CD4-positive, alpha-beta T cell treated with Interferon alpha-2 for 1 hour (primary cell): ENCODE data around the gene RBM23.

Experiments
- DNase-seq, 2 donors: peaks; one replicate each; pipeline ENCODE4 v3.0.0-alpha.2; 2020 to 2022

RBM23 gene

DNA sequence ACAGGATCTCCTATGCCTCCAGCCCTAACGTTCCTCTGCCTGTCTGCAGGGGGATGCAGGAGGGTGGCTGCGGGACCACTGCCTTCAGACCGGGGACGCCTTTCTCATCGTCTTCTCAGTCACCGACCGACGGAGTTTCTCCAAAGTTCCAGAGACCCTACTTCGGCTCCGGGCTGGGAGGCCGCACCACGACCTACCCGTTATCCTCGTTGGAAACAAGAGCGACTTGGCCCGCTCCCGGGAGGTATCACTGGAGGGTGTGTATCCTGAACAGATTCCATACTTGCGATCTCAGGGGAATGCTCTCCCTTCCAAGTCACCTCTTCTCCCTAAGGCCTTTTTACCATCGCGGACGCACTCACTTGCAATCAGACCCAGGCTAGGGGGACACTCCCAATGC is 33.0 kb downstream of the RBM23 start:
- DNase-seq = no peak

DNA sequence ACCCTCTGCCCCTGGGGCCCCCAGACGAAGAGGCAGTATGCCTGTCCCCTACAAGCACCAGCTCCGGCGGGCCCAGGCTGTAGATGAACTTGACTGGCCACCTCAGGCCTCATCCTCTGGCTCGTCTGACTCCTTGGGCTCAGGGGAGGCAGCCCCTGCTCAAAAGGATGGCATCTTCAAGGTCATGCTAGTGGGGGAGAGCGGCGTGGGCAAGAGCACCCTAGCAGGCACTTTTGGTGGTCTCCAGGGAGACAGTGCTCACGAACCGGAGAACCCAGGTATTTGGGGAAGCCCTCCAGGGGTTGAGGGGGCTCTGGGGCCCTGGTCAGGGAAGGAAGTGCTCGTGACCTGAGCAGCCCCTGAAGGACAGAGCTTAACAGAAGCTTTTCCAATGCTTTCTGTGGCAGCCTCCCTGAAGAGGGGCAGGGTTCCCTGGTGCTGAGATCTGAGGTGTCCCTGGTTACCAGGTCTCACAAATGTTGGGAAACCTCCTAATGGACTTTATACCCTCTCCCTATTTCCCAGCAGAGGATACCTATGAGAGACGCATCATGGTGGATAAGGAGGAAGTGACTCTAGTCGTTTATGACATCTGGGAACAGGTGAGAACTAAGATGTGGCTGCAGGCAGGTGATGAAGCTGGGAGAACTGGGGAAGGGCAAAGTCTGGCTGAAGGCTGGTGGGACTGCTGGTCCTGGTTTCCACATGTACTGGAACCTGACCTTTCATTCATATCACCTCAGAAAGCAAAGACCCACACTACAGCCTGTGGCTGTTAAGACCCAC is 34.0 kb downstream of the RBM23 start:
- no peak for DNase-seq

DNA sequence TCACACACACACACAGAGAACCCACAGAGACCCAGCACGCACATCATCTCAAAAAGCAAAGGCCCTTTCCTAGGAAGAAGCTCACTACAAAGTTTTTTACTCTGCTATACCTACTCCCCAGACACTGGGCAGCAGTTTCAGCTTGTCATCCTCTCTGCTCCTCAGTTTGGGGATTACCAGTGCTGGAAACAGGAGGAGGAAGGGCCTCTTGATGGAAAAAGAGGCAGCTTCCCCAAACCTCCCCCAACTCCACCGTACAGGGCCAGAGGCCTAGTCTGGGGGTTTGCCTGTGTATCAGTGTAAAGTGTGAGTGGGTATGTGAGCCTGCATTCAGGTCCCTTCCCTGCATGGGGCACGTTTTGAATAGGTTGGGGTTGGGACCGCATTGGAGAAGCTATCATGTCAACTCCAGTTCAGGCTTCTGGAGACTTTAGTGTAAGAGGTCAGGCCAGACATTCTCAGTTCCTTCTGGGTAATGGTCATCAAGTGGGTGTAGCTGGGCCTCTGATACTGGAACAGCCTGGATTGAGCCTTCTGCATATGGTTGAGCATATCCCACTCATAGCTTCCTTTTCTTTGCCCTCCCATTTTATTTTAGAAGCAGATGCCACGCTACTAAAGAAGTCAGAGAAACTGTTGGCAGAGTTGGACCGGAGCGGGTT is 34.7 kb downstream of the RBM23 start:
- no peak for DNase-seq

DNA sequence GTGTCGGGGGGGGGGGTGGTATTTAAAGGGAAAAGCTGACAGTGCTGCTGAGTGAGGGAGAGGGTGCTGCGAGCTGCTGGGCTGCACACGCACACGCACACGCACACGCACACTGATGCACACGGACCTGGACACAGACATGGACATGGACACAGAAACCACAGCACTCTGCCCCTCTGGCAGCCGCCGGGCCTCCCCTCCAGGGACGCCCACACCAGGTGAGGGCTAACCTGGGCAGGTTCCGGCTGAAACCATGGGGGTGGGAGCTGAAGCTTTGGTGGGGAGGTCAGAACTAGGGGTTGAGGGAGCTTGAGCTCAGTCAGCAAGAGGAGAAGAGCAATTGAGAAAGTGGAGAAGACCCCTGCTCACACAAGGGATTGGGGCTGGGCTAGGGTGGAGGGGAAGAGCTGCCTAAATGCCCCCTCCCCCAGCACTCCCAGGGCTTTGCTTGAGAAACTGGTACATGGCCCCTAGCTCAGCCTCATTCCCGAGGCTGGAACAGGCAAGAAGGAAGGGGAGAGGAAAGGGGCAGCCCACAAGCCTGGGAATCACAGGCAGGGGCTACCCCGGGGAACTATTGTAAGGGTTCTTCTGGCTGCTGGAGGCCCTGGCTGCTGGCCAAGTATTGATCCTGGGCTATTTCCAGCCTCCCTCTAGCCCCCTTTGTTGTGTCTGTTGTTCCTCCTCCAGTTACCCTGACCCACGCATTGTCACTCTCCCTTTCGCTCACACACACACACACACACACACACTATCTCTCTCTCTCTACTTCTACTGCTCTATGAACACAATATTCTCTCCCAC is 35.6 kb downstream of the RBM23 start, which contains the start of gene REM2:
Gene REM2, plus strand, starts transcription at position 50 of the 804 bp plus-strand sequence. Its CDS starts 66 bp downstream, at position 116.
- no peak for DNase-seq

DNA sequence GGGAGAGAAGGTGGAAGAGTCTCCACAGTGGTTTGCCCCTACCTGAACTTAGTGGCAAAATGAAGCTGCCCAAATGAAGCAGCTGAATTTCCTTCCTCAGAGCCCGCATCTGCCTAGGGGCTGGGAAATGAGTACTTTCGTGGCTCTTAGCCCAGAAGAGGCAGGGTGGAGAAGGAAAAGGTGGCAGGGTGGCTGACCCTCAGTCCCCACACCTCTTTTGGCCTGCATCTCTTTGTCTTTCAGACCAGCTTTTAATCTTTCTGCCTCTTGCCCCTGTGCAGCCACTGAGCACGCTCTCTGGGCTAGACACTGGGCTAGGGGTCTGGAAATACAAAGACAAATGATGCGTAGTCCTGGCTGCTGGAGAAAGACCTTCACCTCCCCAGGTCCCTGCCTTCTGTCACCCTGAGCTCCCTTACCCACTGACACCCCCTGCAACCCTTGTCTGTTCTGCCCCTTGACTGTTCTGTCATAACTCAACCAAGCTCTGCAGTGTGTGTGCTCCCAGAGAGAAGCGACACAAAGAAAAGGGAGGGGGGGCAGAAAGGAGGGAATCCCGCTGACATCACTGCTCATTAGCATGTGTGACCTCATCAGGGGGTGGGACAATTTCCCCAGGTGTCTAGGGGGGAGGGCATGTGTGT is 36.3 kb downstream of the RBM23 start:
- peak; percentile 58 to 61 for DNase-seq

DNA sequence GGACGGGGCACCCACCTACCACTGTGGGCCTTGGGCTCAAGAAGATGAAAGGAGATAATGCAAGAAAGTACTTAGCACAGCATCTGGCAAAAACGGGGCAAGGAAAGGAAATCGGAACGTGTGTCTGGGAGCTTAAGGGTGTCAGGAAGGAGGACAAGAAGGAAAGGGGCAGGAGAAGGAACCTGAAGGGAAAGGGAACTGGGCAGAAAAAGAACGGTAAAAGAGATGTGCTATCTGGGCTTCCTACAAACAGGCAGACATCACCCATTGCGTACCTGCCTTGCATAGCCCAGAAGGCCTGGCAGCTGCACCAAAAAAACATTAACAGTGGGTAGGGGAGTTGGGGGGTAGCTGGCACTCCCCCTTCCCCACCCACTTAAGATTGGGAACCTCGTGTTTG is 36.9 kb downstream of the RBM23 start:
- no peak for DNase-seq

DNA sequence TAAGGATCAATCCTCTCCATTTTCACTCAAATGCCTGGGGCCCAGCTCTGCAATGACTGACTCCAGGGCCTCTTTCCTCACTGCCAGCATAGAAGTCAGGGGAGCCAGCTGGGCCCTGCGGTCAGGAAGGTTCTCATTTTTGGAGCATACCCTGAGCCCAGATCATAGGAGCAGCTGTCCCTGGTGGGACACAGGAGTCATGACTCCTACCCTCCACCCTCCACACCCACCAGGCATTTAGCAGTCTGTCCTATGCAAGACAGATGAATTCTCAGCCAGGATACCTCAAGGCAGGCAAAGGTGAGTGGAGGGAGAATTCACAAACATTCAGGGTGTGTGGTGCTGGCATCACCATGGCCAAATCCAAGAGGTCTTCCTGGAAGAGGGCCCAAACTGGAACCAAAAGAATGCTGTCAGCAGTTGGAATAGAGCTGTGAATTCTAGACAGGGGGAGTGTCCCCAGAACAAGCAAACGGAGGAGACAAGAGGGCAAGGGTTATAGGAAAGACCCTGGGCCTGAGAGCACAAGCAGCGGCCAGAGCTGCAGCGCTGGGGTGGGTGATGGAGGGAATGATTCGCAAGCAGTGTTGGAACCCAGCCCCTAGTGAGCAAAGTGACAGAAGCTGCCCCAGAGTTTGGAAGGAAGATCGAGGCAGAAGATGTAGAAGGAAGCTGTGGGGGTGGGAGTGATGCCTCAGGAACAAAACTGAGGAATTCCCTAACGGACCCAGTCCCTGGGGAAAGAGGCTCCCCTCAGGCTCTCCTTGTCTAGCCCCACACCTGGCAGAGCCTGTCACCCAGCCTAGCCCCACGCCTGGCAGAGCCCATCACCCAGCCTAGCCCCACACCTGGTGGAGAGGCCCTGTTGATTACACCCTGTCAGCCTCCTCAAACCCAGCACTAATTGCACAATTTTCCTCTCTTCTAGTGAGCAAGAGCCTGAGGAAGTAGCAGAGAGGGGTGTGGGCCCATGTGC is 40.4 kb downstream of the RBM23 start:
- DNase-seq = no peak

DNA sequence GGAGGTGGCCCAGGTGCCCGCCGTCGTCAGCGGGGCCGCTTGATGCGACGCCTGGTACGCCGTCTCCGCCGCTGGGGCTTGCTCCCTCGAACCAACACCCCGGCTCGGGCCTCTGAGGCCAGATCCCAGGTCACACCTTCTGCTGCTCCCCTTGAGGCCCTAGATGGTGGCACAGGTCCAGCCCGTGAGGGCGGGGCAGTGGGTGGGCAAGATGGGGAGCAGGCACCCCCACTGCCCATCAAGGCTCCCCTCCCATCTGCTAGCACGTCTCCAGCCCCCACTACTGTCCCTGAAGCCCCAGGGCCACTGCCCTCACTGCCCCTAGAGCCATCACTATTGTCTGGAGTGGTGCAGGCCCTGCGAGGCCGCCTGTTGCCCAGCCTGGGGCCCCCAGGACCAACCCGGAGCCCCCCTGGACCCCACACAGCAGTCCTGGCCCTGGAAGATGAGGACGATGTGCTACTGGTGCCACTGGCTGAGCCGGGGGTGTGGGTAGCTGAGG is 41.9 kb downstream of the RBM23 start:
- no peak for DNase-seq

DNA sequence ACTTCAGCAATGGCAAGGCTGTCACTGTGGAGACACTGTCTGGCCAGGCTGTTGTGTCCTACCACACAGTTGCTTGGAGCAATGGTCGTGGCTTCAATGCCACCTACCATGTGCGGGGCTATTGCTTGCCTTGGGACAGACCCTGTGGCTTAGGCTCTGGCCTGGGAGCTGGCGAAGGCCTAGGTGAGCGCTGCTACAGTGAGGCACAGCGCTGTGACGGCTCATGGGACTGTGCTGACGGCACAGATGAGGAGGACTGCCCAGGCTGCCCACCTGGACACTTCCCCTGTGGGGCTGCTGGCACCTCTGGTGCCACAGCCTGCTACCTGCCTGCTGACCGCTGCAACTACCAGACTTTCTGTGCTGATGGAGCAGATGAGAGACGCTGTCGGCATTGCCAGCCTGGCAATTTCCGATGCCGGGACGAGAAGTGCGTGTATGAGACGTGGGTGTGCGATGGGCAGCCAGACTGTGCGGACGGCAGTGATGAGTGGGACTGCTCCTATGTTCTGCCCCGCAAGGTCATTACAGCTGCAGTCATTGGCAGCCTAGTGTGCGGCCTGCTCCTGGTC is 43.1 kb downstream of the RBM23 start:
- no peak for DNase-seq

DNA sequence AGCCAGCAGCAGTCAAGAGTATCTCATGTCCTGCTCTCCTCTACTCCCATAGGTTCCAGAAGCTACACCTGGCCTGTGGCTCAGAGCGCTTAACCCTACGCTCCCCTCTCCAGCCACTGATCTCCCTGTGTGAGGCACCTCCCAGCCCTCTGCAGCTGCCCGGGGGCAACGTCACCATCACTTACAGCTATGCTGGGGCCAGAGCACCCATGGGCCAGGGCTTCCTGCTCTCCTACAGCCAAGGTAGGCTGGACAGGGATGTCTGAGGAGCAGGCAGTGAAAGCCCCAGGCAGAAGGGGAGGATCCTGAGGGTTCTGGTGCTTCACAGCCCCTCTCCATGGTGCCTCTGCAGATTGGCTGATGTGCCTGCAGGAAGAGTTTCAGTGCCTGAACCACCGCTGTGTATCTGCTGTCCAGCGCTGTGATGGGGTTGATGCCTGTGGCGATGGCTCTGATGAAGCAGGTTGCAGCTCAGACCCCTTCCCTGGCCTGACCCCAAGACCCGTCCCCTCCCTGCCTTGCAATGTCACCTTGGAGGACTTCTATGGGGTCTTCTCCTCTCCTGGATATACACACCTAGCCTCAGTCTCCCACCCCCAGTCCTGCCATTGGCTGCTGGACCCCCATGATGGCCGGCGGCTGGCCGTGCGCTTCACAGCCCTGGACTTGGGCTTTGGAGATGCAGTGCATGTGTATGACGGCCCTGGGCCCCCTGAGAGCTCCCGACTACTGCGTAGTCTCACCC is 43.8 kb downstream of the RBM23 start:
- no peak for DNase-seq

DNA sequence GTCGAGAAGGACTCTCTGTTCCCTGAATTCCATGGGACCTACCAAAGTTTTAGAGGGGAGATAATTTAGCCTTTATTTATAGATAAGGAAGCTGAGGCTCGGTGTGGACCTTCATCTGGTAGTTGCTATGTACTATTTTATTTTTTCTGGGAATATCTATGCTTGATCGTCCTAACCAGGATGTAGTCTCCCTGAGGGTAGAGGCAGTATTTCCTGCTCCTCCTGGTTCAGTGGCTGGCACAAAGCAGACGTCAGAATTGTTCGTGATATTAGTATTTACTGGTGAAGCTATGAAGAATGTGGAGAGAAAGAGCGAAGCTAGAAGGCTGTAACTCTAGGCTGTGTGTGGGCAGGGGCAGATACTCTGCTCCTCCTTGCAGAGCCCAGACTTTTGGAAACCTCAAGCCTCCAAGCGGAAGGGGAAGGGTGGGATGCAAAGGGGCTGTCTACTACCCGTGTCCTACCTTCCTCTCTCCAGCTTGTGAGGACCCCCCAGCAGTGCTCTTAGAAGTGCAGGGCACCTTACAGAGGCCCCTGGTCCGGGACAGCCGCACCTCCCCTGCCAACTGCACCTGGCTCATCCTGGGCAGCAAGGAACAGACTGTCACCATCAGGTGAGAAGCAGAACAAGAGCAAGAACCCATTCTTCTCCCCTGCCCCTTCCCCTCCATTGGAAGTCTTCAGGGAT is 46.0 kb downstream of the RBM23 start:
- DNase-seq = no peak

DNA sequence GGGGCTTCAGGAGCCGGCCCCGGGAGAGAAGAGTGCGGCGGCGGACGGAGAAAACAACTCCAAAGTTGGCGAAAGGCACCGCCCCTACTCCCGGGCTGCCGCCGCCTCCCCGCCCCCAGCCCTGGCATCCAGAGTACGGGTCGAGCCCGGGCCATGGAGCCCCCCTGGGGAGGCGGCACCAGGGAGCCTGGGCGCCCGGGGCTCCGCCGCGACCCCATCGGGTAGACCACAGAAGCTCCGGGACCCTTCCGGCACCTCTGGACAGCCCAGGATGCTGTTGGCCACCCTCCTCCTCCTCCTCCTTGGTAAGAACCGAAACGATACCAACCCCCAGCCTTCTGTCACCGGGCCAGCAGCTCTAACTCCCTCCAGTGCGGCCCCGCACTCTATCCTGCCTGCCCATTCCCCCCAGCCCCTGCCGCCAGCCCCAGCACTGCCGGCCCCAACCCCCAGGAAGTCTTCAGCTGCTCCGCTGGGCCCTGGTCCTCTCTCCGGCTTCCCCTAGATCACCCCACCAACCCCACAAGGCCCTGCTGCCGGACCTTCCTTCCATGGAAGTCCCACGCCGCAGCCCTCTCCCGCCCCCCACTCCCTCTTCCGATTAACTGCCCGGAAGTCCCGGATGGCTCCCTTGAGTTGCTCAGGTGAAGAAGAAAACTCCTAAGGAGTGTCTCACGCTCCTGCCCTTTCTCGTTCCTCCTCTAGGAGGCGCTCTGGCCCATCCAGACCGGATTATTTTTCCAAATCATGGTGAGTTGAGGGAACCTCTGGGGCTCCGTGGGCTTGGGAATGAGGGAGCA is 46.7 kb downstream of the RBM23 start:
- peak; percentile 66 to 82 for DNase-seq

DNA sequence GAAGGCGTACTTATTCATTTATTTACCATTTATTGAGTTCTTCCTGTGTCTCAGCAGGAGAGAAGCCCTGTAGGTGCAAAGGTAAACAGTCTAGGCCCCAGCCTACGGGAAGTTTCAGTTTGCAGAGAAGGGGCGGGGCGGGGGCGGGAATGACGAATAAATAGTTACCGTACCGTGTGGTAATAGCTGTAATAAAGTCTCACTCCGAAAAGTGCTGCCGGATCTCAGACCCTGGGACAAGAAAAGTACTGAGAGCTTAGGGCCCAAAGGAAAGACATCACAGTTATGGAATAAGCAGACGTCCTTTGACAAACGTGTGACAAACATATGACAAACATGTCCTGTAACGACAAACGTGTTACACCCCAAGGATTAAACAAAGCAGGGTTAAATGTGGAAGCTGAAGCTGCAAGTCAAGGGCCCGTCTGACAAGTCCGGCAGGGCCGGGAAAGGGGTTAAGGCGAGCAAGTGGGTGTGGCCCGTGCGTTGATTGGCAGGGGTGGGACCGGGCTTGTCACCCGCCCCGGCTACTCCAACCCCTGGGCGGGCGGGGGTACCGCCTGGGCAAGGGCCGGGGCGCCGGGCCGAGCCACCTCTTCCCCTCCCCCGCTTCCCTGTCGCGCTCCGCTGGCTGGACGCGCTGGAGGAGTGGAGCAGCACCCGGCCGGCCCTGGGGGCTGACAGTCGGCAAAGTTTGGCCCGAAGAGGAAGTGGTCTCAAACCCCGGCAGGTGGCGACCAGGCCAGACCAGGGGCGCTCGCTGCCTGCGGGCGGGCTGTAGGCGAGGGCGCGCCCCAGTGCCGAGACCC is 47.5 kb downstream of the RBM23 start, which contains the start of gene LRP10:
Gene LRP10, plus strand, starts transcription at position 517 of the 809 bp plus-strand sequence. CDS start 564 bp downstream, outside the sequence.
- peak; percentile 85 to 89 for DNase-seq

DNA sequence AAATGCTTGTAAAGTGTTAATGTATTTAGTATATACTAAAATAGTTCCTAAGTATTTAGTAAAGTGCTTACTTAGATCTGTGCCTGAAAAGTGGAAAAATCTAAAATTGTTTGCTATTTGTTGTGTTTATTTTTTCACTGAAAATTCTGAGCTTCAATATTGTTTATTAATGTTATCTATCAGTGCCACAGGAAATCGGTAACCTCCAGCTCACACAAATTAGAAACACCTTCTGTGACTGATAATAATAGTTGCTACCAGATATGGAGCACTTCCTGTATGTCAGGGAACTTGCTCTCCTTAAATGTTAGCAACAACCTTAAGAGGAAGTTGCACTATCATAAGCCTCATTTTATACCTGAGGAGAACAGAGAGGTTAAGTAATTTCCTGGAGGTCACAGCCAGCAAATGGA is 48.1 kb downstream of the RBM23 start:
- no peak for DNase-seq

DNA sequence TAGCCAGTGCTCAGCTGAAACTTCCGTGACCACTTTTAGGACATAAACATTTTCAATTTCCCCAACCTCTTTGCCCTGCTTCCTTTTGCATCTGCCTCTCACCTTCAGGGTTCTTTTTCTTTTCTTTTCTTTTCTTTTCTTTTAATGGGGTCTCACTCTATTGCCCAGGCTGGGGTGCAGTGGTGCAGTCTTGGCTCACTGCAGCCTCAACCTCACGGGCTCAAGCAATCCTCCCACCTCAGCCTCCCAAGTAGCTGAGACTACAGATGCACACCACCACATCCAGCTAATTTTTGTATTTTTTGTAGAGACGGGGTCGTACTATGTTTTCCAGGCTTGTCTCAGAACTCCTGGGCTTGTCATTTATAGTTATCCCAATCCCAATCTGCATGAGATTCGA is 52.1 kb downstream of the RBM23 start:
- DNase-seq = no peak

DNA sequence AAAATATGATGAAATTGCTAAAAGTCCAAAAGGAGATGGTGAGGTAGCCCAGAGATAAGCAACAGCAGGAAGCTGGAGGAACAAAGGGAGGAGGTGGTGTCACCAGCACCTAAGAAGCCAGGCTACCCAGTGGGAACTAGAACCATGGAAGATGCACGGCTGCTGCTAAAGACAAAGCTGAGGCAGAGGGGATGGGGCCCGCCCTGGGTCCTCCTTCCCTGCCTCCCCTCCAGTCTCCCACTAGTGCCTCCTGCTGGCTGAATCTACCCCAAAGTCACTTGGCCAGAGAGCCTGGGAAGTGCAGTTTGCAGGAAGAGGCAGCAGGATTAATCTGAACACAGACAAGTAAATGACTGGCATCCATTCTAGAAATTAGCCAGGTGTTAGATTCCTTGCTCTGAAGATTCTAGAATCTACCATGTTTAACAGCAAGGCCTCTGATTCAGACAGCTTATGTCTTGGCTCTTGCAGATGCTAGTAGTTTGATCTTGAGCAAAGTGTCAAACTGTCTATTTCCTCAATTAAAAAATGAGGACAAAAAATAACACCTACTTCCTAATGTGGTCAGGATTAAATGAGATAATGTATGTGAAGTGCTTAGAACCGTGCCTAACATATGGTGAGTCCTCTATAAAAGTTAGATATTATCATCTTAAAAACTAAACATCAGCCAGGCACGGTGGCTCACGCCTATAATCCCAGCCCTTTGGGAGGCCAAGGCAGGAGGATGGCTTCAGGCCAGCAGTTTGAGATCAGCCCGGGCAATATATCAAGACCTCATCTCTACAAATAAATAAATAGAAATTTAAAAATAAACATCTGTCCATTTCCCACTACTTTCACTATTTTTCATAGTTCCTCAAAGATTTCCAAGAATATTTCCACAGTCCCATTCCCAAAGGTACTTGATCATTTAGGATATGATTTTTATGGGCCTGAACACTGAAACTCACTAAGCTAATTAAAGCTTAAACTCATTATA is 53.2 kb downstream of the RBM23 start:
- no peak for DNase-seq

DNA sequence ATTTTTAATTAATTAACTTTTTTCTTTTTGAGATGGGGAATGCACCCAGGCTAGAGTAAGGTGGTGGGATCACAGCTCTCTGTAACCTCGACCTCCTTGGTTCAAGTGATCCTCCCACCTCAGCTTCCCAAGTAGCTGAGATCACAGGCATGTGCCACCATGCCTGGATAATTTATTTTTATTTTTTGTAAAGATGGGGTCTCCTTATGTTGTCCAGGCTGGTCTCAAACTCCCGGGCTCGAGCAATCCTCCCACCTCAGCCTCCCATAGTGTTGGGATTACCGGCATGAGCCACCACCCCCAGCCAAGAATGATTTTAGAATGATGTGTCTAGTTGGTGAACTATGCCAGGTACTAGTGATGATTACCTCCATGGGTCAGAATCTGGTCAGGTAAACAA is 54.0 kb downstream of the RBM23 start:
- DNase-seq = no peak
